Astrocyte (in vitro differentiated cells and primary cell): ENCODE measurements around the gene TERT. TPM values are rescaled to one million over a fixed set of nuclear protein-coding genes. Genes with fewer than 3 reads are reported as not detected.

Experiments
- DNase-seq: peaks from one replicate; pipeline ENCODE4 v3.0.0-alpha.2; 2010; ENCODE audit warnings: low read depth
- FAIRE-seq: peaks from 2 replicates; lab custom pipeline; 2011; peaks lifted over from hg19 to GRCh38; lab: Jason Lieb, UNC
- H2AFZ ChIP-seq: 2 replicates; pipeline ENCODE4 v1.6.0; 2012; ENCODE audit warnings: low read depth, low read length, inconsistent platforms
- H3K27ac ChIP-seq: 2 replicates; pipeline ENCODE4 v1.5.1; 2011; ENCODE audit warnings: low read depth, low read length, inconsistent platforms
- H3K27me3 ChIP-seq: 2 replicates; pipeline ENCODE4 v1.6.0; 2011; ENCODE audit warnings: low read length, inconsistent platforms; ENCODE audit not compliant: insufficient read depth
- H3K36me3 ChIP-seq: 2 replicates; pipeline ENCODE4 v1.5.1; 2011; ENCODE audit warnings: low read length, inconsistent platforms; ENCODE audit not compliant: insufficient read depth
- H3K4me1 ChIP-seq: 2 replicates; pipeline ENCODE4 v1.5.1; 2011; ENCODE audit warnings: low read length, inconsistent platforms; ENCODE audit not compliant: insufficient read depth
- H3K4me2 ChIP-seq: 2 replicates; pipeline ENCODE4 v1.6.0; 2012; ENCODE audit warnings: low read length, inconsistent platforms
- H3K4me3 ChIP-seq: 2 replicates; pipeline ENCODE4 v1.5.1; 2011; ENCODE audit warnings: low read depth, mild to moderate bottlenecking, low read length, inconsistent platforms; ENCODE audit not compliant: insufficient read depth
- H3K79me2 ChIP-seq: 2 replicates; pipeline ENCODE4 v1.6.0; 2012; ENCODE audit warnings: mild to moderate bottlenecking, low read length, inconsistent platforms; ENCODE audit not compliant: insufficient read depth
- H3K9ac ChIP-seq: 2 replicates; pipeline ENCODE4 v1.6.0; 2012; ENCODE audit warnings: mild to moderate bottlenecking, low read length, inconsistent platforms
- H3K9me3 ChIP-seq: 2 replicates; pipeline ENCODE4 v1.5.1; 2012; ENCODE audit warnings: low read depth, mild to moderate bottlenecking, low read length, inconsistent platforms; ENCODE audit not compliant: insufficient read depth
- H4K20me1 ChIP-seq: 2 replicates; pipeline ENCODE4 v1.6.0; 2012; ENCODE audit warnings: low read length, inconsistent platforms; ENCODE audit not compliant: insufficient read depth
- H3K27ac Mint-ChIP-seq: one replicate; pipeline ENCODE4 v1.8.0; 2021; ENCODE audit warnings: mild to moderate bottlenecking, mixed read lengths; ENCODE audit not compliant: unreplicated experiment
- H3K27me3 Mint-ChIP-seq: one replicate; pipeline ENCODE4 v1.8.0; 2021; ENCODE audit warnings: low read depth, mixed read lengths; ENCODE audit not compliant: unreplicated experiment
- H3K36me3 Mint-ChIP-seq: one replicate; pipeline ENCODE4 v1.8.0; 2021; ENCODE audit warnings: low read depth, mixed read lengths; ENCODE audit not compliant: unreplicated experiment
- H3K4me1 Mint-ChIP-seq: one replicate; pipeline ENCODE4 v1.8.0; 2021; ENCODE audit warnings: low read depth, mixed read lengths; ENCODE audit not compliant: unreplicated experiment
- H3K4me3 Mint-ChIP-seq: one replicate; pipeline ENCODE4 v1.8.0; 2021; ENCODE audit warnings: mild to moderate bottlenecking, moderate library complexity, mixed read lengths; ENCODE audit not compliant: unreplicated experiment
- H3K9me3 Mint-ChIP-seq: one replicate; pipeline ENCODE4 v1.8.0; 2021; ENCODE audit warnings: mild to moderate bottlenecking, mixed read lengths; ENCODE audit not compliant: unreplicated experiment
- CTCF ChIP-seq: IDR thresholded peaks from 2 replicates; pipeline ENCODE4 v1.5.1; 2011; ENCODE audit warnings: low read depth, mild to moderate bottlenecking, inconsistent platforms, low read length, moderate library complexity; ENCODE audit not compliant: insufficient read depth
- EZH2 ChIP-seq: IDR thresholded peaks from 2 replicates; pipeline ENCODE4 v1.6.1; 2012; ENCODE audit warnings: mild to moderate bottlenecking, low read length, inconsistent platforms; ENCODE audit not compliant: insufficient read depth
- total RNA-seq: library from RNA; stranded (reverse); gene quantifications from 2 replicates; pipeline ENCODE4 v1.2.1, GENCODE V29; 2021

TERT gene
- total RNA-seq, 1 donor from 2014 or later: 0.50 TPM

DNA sequence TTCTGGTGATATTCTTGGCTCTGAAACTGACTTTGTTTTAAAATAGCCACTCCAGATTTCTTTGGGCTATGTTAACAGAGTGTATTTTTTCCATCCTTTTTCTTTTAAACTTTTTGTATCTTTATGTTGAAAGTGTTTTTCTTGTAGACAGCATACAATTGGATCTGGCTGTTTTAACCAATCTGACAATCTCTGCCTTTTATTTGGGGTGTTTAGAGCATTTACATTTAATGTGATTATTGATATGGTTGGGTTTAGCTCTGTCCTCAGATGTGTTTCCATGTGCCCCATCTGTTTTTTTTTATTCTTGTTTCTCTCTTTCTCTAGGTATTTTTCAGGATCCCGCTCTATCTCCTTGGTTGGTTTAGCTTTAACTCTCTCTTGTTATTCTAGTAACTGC lies 59.0 kb downstream of the TERT start:
- Mint-ChIP-seq H3K27ac (no peak overlapping the region), H3K4me1 (no peaks in the 10 kb centered on the region), H3K27me3 (peaks cover 29% of the 10 kb centered on the region), H3K36me3 (peaks cover 4% of the 10 kb centered on the region), H3K9me3 (peaks cover 18% of the 10 kb centered on the region), H3K4me3 (no peak overlapping the region)
- DNase-seq: no peak
- Histone ChIP-seq H3K27me3 (no peaks in the 10 kb centered on the region), H3K79me2 (no peaks in the 10 kb centered on the region), H3K9ac (no peak overlapping the region), H3K9me3 (peaks cover 9% of the 10 kb centered on the region), H3K4me2 (no peak overlapping the region), H3K36me3 (no peaks in the 10 kb centered on the region), H3K4me1 (no peaks in the 10 kb centered on the region), H4K20me1 (no peaks in the 10 kb centered on the region), H2AFZ (no peak overlapping the region), H3K27ac (no peak overlapping the region), H3K4me3 (no peak overlapping the region)
- no peak for TF ChIP-seq EZH2
- no peak for TF ChIP-seq CTCF
- no peak for FAIRE-seq

DNA sequence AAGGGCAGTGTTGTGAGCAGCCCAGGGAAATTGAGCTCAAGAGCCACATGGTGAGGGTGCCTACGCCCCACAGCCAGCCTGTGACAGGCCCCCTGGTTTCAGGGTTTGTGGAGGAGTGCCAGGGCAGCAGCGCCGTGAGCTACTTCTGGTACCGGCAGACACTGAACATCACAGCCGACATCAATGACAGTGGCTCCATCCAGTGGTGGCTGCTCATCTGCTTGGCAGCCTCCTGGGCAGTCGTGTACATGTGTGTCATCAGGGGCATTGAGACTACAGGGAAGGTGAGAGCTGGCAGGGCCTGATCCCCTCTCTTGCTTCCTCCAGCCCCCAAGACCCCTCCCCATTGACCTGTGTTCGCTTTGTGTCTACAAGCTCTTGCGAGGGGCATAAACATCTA lies 59.5 kb downstream of the TERT start:
- H3K79me2 ChIP-seq: no peaks in the 10 kb centered on the region
- Mint-ChIP-seq H3K9me3 (peaks cover 16% of the 10 kb centered on the region), H3K27me3 (peaks cover 29% of the 10 kb centered on the region), H3K36me3 (peaks cover 4% of the 10 kb centered on the region), H3K27ac (no peak overlapping the region), H3K4me3 (no peak overlapping the region), H3K4me1 (no peaks in the 10 kb centered on the region)
- no peaks in the 10 kb centered on the region for H3K36me3 ChIP-seq
- no peak overlapping the region for H3K27ac ChIP-seq
- no peak for TF ChIP-seq EZH2
- TF ChIP-seq CTCF: no peak
- no peak overlapping the region for H3K9ac ChIP-seq
- H3K4me1 ChIP-seq: no peaks in the 10 kb centered on the region
- no peak overlapping the region for H3K4me2 ChIP-seq
- no peak overlapping the region for H2AFZ ChIP-seq
- H3K9me3 ChIP-seq: peaks cover 9% of the 10 kb centered on the region
- no peaks in the 10 kb centered on the region for H3K27me3 ChIP-seq
- DNase-seq (no peak), FAIRE-seq (no peak)
- H3K4me3 ChIP-seq: no peak overlapping the region
- H4K20me1 ChIP-seq: no peaks in the 10 kb centered on the region

- Mint-ChIP-seq H3K27me3 (peaks cover 36% of the 10 kb centered on the region), H3K4me3 (no peak overlapping the region), H3K9me3 (peaks cover 16% of the 10 kb centered on the region), H3K36me3 (peaks cover 4% of the 10 kb centered on the region), H3K4me1 (no peaks in the 10 kb centered on the region), H3K27ac (no peak overlapping the region)
- FAIRE-seq (no peak), DNase-seq (no peak)
- Histone ChIP-seq H3K36me3 (no peaks in the 10 kb centered on the region), H4K20me1 (no peaks in the 10 kb centered on the region), H3K79me2 (no peaks in the 10 kb centered on the region), H3K27ac (no peak overlapping the region), H3K4me3 (no peak overlapping the region), H3K9ac (no peak overlapping the region), H3K9me3 (peaks cover 9% of the 10 kb centered on the region), H3K27me3 (no peaks in the 10 kb centered on the region), H3K4me1 (no peaks in the 10 kb centered on the region), H3K4me2 (no peak overlapping the region), H2AFZ (no peak overlapping the region)
- TF ChIP-seq EZH2: no peak
- TF ChIP-seq CTCF: no peak
These were observed 62.1 kb downstream of the TERT start for GRCh38 chr5:1232780-1233179.
